Erythroblast (primary cell): ENCODE results near the gene MNS1.

ENCODE experiments used
- GATA1 ChIP-seq: IDR thresholded peaks from 2 replicates; pipeline ENCODE4 v1.6.1; 2011; ENCODE audit warnings: low read depth, mild to moderate bottlenecking, control low read depth, low read length, moderate library complexity
- POLR2A ChIP-seq: IDR thresholded peaks from 2 replicates; pipeline ENCODE4 v1.6.1; 2011; ENCODE audit warnings: mild to moderate bottlenecking, low read length

- TF ChIP-seq POLR2A, result no peak
- TF ChIP-seq GATA1, result no peak
These were observed 10.1 kb downstream of the MNS1 start for GRCh38 chr15:56454836-56455235.
